ENCODE results near the gene HIP1. TPM values are rescaled to one million over a fixed set of nuclear protein-coding genes. Genes with fewer than 3 reads are reported as not detected.
"Not testable (repeated sequence)": the region's sequence is repeated elsewhere in the genome, so short reads cannot be mapped to it uniquely, and the experiment has no call there.

The HIP1 gene
- polyA plus RNA-seq, 1 of the 3 experiments (the other 2 are of a cell fraction): 11.3 TPM

DNA sequence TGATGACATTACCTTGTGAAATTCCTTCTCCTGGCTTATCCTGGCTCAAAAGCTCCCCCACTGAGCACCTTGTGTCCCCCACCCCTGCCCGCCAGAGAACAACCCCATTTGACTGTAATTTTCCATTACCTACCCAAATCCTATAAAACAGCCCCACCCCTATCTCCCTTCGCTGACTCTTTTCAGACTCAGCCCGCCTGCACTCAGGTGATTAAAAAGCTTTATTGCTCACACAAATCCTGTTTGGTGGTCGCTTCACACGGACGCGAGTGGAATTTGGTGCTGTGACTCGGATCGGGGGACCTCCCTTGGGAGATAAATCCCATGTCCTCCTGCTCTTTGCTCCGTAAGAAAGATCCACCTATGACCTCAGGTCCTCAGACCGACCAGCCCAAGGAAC, 40.3 kb upstream of the HIP1 start:
- 78% methylated on average over 11 of the region's 11 CpGs for WGBS (ENCODE audit: low lambda C conversion rate)
- H4K20me1 ChIP-seq (ENCODE audit: insufficient read depth); H3K4me1 ChIP-seq (ENCODE audit: control insufficient read depth in 1 of 2, insufficient read depth in 2 of 2, low read depth in 1 of 2, low read length in 1 of 2); H3K36me3 ChIP-seq (replicated peaks in 1 of 2; ENCODE audit: control insufficient read depth in 1 of 2, insufficient read depth in 2 of 2, low read length in 1 of 2); H3K9ac ChIP-seq; CTCF ChIA-PET; H3K79me2 ChIP-seq (ENCODE audit: insufficient read depth); DNase-seq; H3K9me3 ChIP-seq; H3K4me2 ChIP-seq; H3K9me2 ChIP-seq; H2AFZ ChIP-seq (ENCODE audit: low read depth); H3K27ac ChIP-seq (ENCODE audit: low read depth in 2 of 2, low read length in 1 of 2); H3K4me3 ChIP-seq (ENCODE audit: low read depth in 2 of 2, low read length in 1 of 2); H3F3A ChIP-seq (replicated peaks; ENCODE audit: insufficient read depth); POLR2A ChIA-PET: not testable (repeated sequence)
- H3K27me3 ChIP-seq (ENCODE audit: insufficient read depth): peaks cover 35% of the 10 kb centered on the region; the same call in 1 of the 2 replicates

DNA sequence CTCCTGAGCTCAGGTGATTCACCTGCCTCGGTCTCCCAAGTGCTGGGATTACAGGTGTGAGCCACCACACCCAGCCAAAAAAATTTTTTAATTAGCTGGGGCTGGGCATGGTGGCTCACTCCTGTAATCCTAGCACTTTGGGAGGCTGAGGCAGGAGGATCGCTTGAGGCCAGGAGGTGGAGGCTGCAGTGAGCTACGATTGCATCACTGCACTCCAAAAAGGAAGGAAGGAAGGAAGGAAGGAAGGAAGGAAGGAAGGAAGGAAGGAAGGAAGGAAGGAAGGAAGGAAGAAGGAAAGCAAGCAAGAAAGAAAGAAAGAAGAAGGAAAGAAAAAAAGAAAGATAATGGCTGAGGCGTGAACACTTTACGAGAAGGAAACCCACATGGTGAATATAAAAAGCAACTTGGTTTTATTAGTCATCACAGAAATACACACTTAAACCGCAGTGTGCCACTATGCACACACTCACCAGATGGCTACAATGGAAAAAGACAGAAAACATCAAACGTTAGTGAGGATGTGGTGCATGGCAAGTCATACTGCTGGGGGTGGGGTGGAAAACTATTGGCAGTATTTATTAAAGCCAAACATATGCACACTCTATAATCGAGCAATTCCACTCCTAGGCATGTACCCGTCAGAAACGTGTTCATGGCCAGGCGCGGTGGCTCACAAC, 37.7 kb upstream of the HIP1 start:
- Histone ChIP-seq H3K9ac (no peak overlapping the region), H3K27ac (ENCODE audit: low read depth in 2 of 2, low read length in 1 of 2) (no peak overlapping the region), H3K4me3 (ENCODE audit: low read depth in 2 of 2, low read length in 1 of 2) (no peak overlapping the region), H3K79me2 (ENCODE audit: insufficient read depth) (no peaks in the 10 kb centered on the region), H3K9me2 (no peaks in the 10 kb centered on the region), H2AFZ (ENCODE audit: low read depth) (no peak overlapping the region), H3K9me3 (no peaks in the 10 kb centered on the region), H3K36me3 (replicated peaks in 1 of 2; ENCODE audit: control insufficient read depth in 1 of 2, insufficient read depth in 2 of 2, low read length in 1 of 2) (no peaks in the 10 kb centered on the region), H3K4me1 (ENCODE audit: control insufficient read depth in 1 of 2, insufficient read depth in 2 of 2, low read depth in 1 of 2, low read length in 1 of 2) (no peaks in the 10 kb centered on the region), H4K20me1 (ENCODE audit: insufficient read depth) (no peaks in the 10 kb centered on the region), H3K27me3 (ENCODE audit: insufficient read depth) (peaks cover 17% of the 10 kb centered on the region; the same call in 1 of the 2 replicates), H3F3A (replicated peaks; ENCODE audit: insufficient read depth) (peaks cover 4% of the 10 kb centered on the region), H3K4me2 (no peak overlapping the region; the same call in 1 of the 2 replicates)
- WGBS (ENCODE audit: low lambda C conversion rate): 55% methylated on average over 12 of the region's 12 CpGs
- ChIA-PET CTCF (interaction anchor here (1.0 to 2.5 kb wide), 2 partner anchors 14 to 19 kb away, joined by 3 to 10 read pairs; no protein-coding TSS in a partner anchor), POLR2A (no interaction called here)
- DNase-seq: no peak
- TF ChIP-seq FOSL2 (IDR thresholded peaks at IDR 0.05; ENCODE audit: borderline replicate concordance, low read depth) (peak; percentile 60; the same call in 1 of the 2 replicates), JUND (IDR thresholded peaks at IDR 0.05) (peak; percentile 74), YY1 (IDR thresholded peaks at IDR 0.05; ENCODE audit: low read depth) (no peak), GATA2 (CRISPR knock-in tag; IDR thresholded peaks at IDR 0.05) (no peak), NRF1 (IDR thresholded peaks at IDR 0.05; ENCODE audit: low read depth, low read length) (no peak), TCF12 (IDR thresholded peaks at IDR 0.05) (peak; percentile 90), SIN3A (IDR thresholded peaks at IDR 0.05; ENCODE audit: borderline replicate concordance, low read depth, low read length) (no peak), TAF1 (IDR thresholded peaks at IDR 0.05; ENCODE audit: borderline replicate concordance, low read depth, low read length) (no peak), GABPA (IDR thresholded peaks at IDR 0.05; ENCODE audit: low read depth) (no peak), POLR2AphosphoS5 (IDR thresholded peaks at IDR 0.05; ENCODE audit: low read depth, low read length) (peak; percentile 26; the same call in 1 of the 2 replicates), RCOR1 (IDR thresholded peaks at IDR 0.05; ENCODE audit: low read length) (no peak), NFIC (IDR thresholded peaks at IDR 0.05; ENCODE audit: borderline replicate concordance) (peak; percentile 31; the same call in 1 of the 2 replicates), TEAD4 (IDR thresholded peaks at IDR 0.05; ENCODE audit: borderline replicate concordance, insufficient read depth) (no peak)
- TF ChIP-seq, protein P1, sequence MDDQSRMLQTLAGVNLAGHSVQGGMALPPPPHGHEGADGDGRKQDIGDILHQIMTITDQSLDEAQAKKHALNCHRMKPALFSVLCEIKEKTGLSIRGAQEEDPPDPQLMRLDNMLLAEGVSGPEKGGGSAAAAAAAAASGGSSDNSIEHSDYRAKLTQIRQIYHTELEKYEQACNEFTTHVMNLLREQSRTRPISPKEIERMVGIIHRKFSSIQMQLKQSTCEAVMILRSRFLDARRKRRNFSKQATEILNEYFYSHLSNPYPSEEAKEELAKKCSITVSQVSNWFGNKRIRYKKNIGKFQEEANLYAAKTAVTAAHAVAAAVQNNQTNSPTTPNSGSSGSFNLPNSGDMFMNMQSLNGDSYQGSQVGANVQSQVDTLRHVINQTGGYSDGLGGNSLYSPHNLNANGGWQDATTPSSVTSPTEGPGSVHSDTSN (IDR thresholded peaks at IDR 0.05): peak; percentile 70
- TF ChIP-seq, protein P2, sequence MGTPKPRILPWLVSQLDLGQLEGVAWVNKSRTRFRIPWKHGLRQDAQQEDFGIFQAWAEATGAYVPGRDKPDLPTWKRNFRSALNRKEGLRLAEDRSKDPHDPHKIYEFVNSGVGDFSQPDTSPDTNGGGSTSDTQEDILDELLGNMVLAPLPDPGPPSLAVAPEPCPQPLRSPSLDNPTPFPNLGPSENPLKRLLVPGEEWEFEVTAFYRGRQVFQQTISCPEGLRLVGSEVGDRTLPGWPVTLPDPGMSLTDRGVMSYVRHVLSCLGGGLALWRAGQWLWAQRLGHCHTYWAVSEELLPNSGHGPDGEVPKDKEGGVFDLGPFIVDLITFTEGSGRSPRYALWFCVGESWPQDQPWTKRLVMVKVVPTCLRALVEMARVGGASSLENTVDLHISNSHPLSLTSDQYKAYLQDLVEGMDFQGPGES (IDR thresholded peaks at IDR 0.05; ENCODE audit: low read depth, low read length): no peak
- TF ChIP-seq, protein P3, sequence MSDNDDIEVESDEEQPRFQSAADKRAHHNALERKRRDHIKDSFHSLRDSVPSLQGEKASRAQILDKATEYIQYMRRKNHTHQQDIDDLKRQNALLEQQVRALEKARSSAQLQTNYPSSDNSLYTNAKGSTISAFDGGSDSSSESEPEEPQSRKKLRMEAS (IDR thresholded peaks at IDR 0.05; ENCODE audit: low read depth): peak; percentile 79
- TF ChIP-seq, protein P4, sequence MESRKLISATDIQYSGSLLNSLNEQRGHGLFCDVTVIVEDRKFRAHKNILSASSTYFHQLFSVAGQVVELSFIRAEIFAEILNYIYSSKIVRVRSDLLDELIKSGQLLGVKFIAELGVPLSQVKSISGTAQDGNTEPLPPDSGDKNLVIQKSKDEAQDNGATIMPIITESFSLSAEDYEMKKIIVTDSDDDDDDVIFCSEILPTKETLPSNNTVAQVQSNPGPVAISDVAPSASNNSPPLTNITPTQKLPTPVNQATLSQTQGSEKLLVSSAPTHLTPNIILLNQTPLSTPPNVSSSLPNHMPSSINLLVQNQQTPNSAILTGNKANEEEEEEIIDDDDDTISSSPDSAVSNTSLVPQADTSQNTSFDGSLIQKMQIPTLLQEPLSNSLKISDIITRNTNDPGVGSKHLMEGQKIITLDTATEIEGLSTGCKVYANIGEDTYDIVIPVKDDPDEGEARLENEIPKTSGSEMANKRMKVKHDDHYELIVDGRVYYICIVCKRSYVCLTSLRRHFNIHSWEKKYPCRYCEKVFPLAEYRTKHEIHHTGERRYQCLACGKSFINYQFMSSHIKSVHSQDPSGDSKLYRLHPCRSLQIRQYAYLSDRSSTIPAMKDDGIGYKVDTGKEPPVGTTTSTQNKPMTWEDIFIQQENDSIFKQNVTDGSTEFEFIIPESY (IDR thresholded peaks at IDR 0.05; ENCODE audit: borderline replicate concordance, low read depth): no peak
- TF ChIP-seq, protein P5, sequence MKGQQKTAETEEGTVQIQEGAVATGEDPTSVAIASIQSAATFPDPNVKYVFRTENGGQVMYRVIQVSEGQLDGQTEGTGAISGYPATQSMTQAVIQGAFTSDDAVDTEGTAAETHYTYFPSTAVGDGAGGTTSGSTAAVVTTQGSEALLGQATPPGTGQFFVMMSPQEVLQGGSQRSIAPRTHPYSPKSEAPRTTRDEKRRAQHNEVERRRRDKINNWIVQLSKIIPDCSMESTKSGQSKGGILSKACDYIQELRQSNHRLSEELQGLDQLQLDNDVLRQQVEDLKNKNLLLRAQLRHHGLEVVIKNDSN (IDR thresholded peaks at IDR 0.05; ENCODE audit: borderline replicate concordance, low read depth): no peak
- TF ChIP-seq, protein P6, sequence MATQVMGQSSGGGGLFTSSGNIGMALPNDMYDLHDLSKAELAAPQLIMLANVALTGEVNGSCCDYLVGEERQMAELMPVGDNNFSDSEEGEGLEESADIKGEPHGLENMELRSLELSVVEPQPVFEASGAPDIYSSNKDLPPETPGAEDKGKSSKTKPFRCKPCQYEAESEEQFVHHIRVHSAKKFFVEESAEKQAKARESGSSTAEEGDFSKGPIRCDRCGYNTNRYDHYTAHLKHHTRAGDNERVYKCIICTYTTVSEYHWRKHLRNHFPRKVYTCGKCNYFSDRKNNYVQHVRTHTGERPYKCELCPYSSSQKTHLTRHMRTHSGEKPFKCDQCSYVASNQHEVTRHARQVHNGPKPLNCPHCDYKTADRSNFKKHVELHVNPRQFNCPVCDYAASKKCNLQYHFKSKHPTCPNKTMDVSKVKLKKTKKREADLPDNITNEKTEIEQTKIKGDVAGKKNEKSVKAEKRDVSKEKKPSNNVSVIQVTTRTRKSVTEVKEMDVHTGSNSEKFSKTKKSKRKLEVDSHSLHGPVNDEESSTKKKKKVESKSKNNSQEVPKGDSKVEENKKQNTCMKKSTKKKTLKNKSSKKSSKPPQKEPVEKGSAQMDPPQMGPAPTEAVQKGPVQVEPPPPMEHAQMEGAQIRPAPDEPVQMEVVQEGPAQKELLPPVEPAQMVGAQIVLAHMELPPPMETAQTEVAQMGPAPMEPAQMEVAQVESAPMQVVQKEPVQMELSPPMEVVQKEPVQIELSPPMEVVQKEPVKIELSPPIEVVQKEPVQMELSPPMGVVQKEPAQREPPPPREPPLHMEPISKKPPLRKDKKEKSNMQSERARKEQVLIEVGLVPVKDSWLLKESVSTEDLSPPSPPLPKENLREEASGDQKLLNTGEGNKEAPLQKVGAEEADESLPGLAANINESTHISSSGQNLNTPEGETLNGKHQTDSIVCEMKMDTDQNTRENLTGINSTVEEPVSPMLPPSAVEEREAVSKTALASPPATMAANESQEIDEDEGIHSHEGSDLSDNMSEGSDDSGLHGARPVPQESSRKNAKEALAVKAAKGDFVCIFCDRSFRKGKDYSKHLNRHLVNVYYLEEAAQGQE (IDR thresholded peaks at IDR 0.05; ENCODE audit: low read depth, low read length): no peak
